T-cell (primary cell): ENCODE data around the gene P4HB. TPM values are rescaled to one million over a fixed set of nuclear protein-coding genes. Genes with fewer than 3 reads are reported as not detected.

ENCODE experiments used
- ATAC-seq, 4 experiments: fragments of 200-7000 bp in 3 of 4; fragments of 150-1000 bp in 1 of 4; cut with Tn5 transposase; replicated peaks in 1 of 4; 1 replicate in 3 of 4; 2 replicates in 1 of 4; pipeline ENCODE4 v1.10.0; 2021; ENCODE audit warnings: moderate library complexity in 3 of 4, mild to moderate bottlenecking in 2 of 4, moderate number of reproducible peaks in 1 of 4
- CTCF ChIA-PET, 2 donors: fragments of 300-600 bp; sonication (Branson Sonifier 250); formaldehyde crosslinking; loops; one replicate each; lab custom pipeline; 2022; ENCODE audit warnings: antibody characterized with exemption in 2 of 2; lab: Charles Lee
- POLR2A ChIA-PET, 2 donors: fragments of 300-600 bp; sonication (Branson Sonifier 250); formaldehyde crosslinking; loops; one replicate each; lab custom pipeline; 2022; ENCODE audit warnings: antibody characterized with exemption in 2 of 2; lab: Charles Lee
- DNase-seq, 35 experiments: peaks; one replicate each; pipeline versions ENCODE4 v3.0.0 to v3.0.0-alpha.2; 2013 to 2023
- H3K27ac ChIP-seq: one replicate; pipeline ENCODE4 v1.5.1; 2013; ENCODE audit warnings: low read length
- H3K27me3 ChIP-seq, 2 experiments: replicated peaks in 1 of 2; 1 replicate in 1 of 2; 2 replicates in 1 of 2; pipeline versions ENCODE4 v1.6.1 to v1.7.0; 2013; ENCODE audit warnings: low read length in 1 of 2, mixed read lengths in 1 of 2; ENCODE audit not compliant: control insufficient read depth in 2 of 2, insufficient read depth in 2 of 2; ENCODE audit errors: extremely low read depth in 1 of 2
- H3K36me3 ChIP-seq, 2 donors: 1 replicate in 1 of 2; 2 replicates in 1 of 2; pipeline versions ENCODE4 v1.6.1 to v1.7.0; 2013; ENCODE audit warnings: low read length in 1 of 2; ENCODE audit not compliant: control insufficient read depth in 2 of 2, insufficient read depth in 1 of 2; ENCODE audit errors: extremely low read depth in 1 of 2
- H3K4me1 ChIP-seq, 2 experiments: 1 replicate in 1 of 2; 2 replicates in 1 of 2; pipeline versions ENCODE4 v1.6.1 to v1.7.0; 2013; ENCODE audit warnings: low read length in 2 of 2, mixed read lengths in 1 of 2; ENCODE audit not compliant: insufficient read depth in 2 of 2, control insufficient read depth in 1 of 2; ENCODE audit errors: extremely low read depth in 1 of 2
- H3K4me3 ChIP-seq, 2 donors: 1 replicate in 1 of 2; 2 replicates in 1 of 2; pipeline versions ENCODE4 v1.5.1 to v1.7.0; 2013; ENCODE audit warnings: mild to moderate bottlenecking in 2 of 2, low read length in 1 of 2, moderate library complexity in 1 of 2; ENCODE audit not compliant: control insufficient read depth in 1 of 2; ENCODE audit errors: extremely low read depth in 1 of 2
- H3K9me3 ChIP-seq: 2 replicates; pipeline ENCODE4 v1.7.0; 2013
- H3K27ac Mint-ChIP-seq, 2 donors: one replicate each; pipeline ENCODE4 v1.8.0; 2020 to 2021; ENCODE audit warnings: mild to moderate bottlenecking in 2 of 2, mixed read lengths in 2 of 2
- H3K27me3 Mint-ChIP-seq, 2 donors: one replicate each; pipeline ENCODE4 v1.8.0; 2021 to 2022; ENCODE audit warnings: mixed read lengths in 2 of 2
- H3K36me3 Mint-ChIP-seq: one replicate; pipeline ENCODE4 v1.8.0; 2021; ENCODE audit warnings: mixed read lengths
- H3K4me1 Mint-ChIP-seq, 3 donors: one replicate each; pipeline ENCODE4 v1.8.0; 2020 to 2022; ENCODE audit warnings: mixed read lengths in 3 of 3, mild to moderate bottlenecking in 1 of 3
- H3K4me3 Mint-ChIP-seq, 3 donors: one replicate each; pipeline ENCODE4 v1.8.0; 2020 to 2022; ENCODE audit warnings: mild to moderate bottlenecking in 3 of 3, mixed read lengths in 3 of 3, moderate library complexity in 3 of 3
- H3K9me3 Mint-ChIP-seq, 3 donors: one replicate each; pipeline ENCODE4 v1.8.0; 2020 to 2022; ENCODE audit warnings: mixed read lengths in 3 of 3
- WGBS: methylation state at CpG from one replicate; pipeline ENCODE4 v1.1.5; 2013; ENCODE audit warnings: missing lambda C conversion rate; ENCODE audit not compliant: insufficient coverage; 5-methylcytosine and 5-hydroxymethylcytosine counted together
- total RNA-seq, 35 experiments: library from RNA in 6 of 35; stranded (reverse) in 6 of 35; fragments of 120-200 nt in 1 of 35; gene quantifications; one replicate each; pipeline versions ENCODE4 v1.2.1 to v1.2.4 and lab custom pipeline; 2013 to 2026

Gene P4HB
- total RNA-seq, 5 donors from 2014 or later (not counting 1 experiment from before 2014, with no cell fraction given): 228 to 324 (median 269) TPM

DNA sequence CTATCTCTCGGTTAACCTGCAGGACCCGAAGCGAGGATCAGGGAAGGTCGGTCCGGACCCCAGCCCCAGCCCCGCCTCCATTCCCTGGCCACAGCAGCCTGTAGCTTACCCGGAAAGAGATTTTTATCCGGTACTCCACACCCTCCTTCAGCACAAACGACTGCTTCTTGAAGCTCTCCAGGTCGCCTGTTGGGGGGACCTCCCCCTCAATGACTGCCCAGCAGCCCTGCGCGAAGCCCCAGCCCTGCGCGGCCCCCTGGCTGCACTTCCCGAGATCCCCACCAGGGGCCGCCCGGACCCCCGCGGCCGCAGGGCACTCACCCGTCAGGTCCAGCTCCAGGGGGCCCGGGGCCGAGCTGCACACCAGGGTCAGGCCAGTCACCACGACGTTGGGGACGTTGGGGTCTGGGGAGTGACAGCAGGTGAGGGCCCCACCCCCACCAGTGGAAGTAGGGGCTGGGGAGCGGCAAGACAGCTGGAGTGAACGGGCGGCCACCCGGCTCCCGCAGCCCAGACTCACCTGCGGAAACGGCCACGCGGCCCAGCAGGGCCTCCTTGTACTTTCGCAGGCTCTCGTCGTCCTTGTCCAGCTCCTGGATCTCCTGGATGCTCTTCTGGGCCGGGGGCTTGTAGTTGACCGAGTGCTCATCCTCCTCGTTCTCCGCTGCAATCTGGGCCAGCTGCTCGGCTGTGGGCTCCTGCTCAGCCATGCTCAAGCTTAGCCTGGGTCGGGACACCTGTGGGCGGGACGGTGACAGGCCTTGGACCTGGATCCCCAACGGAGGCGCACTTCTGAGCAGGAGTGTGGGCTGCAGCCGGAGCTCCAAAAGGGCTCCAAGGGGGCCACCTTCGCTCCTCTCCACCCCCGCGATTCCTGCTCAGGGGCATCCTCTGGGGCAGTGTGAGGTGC, 9.1 kb upstream of the P4HB start:
- no peaks in the 10 kb centered on the region for H3K27me3 Mint-ChIP-seq
- H3K36me3 ChIP-seq: peaks cover 12 to 30% of the 10 kb centered on the region in 2 donors
- peaks cover 35 to 51% (median 39%) of the 10 kb centered on the region in 3 donors for H3K4me1 Mint-ChIP-seq
- H3K27ac ChIP-seq: peak overlapping the region; percentile 69
- DNase-seq (peak in 8 of 35 experiments; percentile 15 to 50 (median 28)), ATAC-seq (no peak)
- no peaks in the 10 kb centered on the region for H3K9me3 ChIP-seq
- ChIA-PET CTCF (interaction anchor here (0.5 to 0.7 kb wide), 2 partner anchors 81 to 84 kb away, joined by 3 to 4 read pairs; no protein-coding TSS in a partner anchor), POLR2A (no interaction called here)
- peak overlapping the region; percentile 81 to 84 (median 82) for H3K4me3 Mint-ChIP-seq
- H3K9me3 Mint-ChIP-seq: no peaks in the 10 kb centered on the region
- peaks cover 10 to 66% of the 10 kb centered on the region in 2 experiments for H3K4me1 ChIP-seq
- peak overlapping the region; percentile 87 to 88 for H3K27ac Mint-ChIP-seq
- no peaks in the 10 kb centered on the region for H3K36me3 Mint-ChIP-seq
- WGBS: 45% methylated on average over 40 of the region's 52 CpGs
- H3K4me3 ChIP-seq: peak overlapping the region; percentile 62 to 81
- H3K27me3 ChIP-seq: no peaks in the 10 kb centered on the region

DNA sequence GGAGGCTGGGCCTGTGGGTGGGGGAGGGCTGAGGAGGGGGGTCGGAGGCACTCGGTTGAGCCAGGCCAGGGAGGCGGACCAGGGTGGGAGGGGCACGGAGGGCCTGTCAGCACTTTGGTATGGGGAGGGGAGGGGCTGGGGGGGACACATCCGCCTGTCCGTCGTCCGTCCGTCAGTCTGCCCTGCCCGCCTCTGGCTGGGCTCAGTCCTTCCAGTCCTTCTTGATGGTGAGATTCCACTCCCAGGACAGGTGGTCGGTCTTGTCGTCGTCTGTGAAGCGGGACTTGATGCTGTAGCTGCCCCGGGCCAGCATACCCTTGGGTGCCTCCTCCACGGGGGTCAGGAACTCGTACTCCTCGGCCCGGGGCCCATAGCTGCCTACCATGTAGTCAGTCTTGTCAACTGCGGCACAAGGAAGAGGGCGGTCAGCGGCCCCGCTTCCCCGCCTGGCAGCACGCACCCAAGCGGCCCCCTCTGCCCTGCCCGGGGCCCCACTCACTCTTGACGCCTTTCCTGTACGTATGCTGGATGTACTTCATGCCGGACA, 8.4 kb upstream of the P4HB start:
- H3K4me1 Mint-ChIP-seq: peaks cover 34 to 47% (median 35%) of the 10 kb centered on the region in 3 donors
- Histone ChIP-seq H3K4me1 (peaks cover 10 to 71% of the 10 kb centered on the region in 2 experiments), H3K36me3 (peaks cover 12 to 34% of the 10 kb centered on the region in 2 donors), H3K27ac (peak overlapping the region; percentile 44), H3K27me3 (no peaks in the 10 kb centered on the region), H3K4me3 (no peak overlapping the region), H3K9me3 (no peaks in the 10 kb centered on the region)
- no peak overlapping the region for H3K27ac Mint-ChIP-seq
- H3K9me3 Mint-ChIP-seq: no peaks in the 10 kb centered on the region
- no peaks in the 10 kb centered on the region for H3K36me3 Mint-ChIP-seq
- DNase-seq: no peak
- peak overlapping the region in 2 of 3 donors; percentile 41 to 81 for H3K4me3 Mint-ChIP-seq
- no peaks in the 10 kb centered on the region for H3K27me3 Mint-ChIP-seq
- ChIA-PET CTCF (no interaction called here), POLR2A (no interaction called here)
- WGBS: 89% methylated on average over 20 of the region's 30 CpGs
- no peak for ATAC-seq

DNA sequence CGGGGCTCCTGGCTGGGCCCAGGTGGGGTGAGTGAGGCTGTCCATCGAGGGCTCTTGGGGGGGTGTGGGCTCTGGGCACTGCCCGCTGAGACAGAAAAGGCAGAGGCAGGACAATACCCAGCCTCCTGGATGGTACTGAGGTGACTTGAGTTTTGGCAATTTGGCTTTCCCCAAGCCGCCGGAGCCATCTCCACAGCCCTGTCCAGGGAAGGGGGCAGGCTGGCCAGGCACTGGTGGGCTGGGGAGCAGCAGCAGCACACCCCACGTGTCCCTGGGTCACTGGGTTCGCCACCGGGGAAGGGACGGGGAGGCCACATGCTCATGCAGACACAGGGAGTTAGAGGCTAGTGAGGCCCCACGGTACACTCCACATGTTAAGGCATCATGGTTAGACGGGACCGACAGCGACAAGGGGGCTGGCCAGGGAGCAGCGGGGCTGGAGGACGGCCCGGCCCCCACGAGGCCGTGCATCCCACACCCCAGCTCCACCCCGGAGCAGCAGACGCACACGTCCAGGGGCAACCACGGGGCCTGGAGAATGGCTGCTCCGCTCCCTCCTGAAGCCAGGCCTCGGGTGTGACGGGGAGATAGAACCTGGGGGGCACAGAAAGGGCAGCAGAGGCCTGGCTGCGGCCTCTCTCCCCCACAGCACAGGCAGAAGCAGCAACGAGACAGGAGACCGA, 7.8 kb upstream of the P4HB start:
- H3K4me3 Mint-ChIP-seq: peak overlapping the region in 2 of 3 donors; percentile 37 to 81
- peaks cover 12 to 39% of the 10 kb centered on the region in 2 donors for H3K36me3 ChIP-seq
- no peak overlapping the region for H3K27ac Mint-ChIP-seq
- H3K4me1 Mint-ChIP-seq: peaks cover 37 to 50% (median 39%) of the 10 kb centered on the region in 3 donors
- no peak overlapping the region for H3K27ac ChIP-seq
- peaks cover 10 to 69% of the 10 kb centered on the region in 2 experiments for H3K4me1 ChIP-seq
- no peaks in the 10 kb centered on the region for H3K9me3 ChIP-seq
- H3K27me3 Mint-ChIP-seq: no peaks in the 10 kb centered on the region
- no peaks in the 10 kb centered on the region for H3K9me3 Mint-ChIP-seq
- H3K4me3 ChIP-seq: no peak overlapping the region
- no peak for DNase-seq
- H3K36me3 Mint-ChIP-seq: peaks cover 3% of the 10 kb centered on the region
- POLR2A ChIA-PET: no interaction called here
- CTCF ChIA-PET: no interaction called here
- ATAC-seq: no peak
- H3K27me3 ChIP-seq: no peaks in the 10 kb centered on the region
- WGBS: 90% methylated on average over 18 of the region's 28 CpGs

DNA sequence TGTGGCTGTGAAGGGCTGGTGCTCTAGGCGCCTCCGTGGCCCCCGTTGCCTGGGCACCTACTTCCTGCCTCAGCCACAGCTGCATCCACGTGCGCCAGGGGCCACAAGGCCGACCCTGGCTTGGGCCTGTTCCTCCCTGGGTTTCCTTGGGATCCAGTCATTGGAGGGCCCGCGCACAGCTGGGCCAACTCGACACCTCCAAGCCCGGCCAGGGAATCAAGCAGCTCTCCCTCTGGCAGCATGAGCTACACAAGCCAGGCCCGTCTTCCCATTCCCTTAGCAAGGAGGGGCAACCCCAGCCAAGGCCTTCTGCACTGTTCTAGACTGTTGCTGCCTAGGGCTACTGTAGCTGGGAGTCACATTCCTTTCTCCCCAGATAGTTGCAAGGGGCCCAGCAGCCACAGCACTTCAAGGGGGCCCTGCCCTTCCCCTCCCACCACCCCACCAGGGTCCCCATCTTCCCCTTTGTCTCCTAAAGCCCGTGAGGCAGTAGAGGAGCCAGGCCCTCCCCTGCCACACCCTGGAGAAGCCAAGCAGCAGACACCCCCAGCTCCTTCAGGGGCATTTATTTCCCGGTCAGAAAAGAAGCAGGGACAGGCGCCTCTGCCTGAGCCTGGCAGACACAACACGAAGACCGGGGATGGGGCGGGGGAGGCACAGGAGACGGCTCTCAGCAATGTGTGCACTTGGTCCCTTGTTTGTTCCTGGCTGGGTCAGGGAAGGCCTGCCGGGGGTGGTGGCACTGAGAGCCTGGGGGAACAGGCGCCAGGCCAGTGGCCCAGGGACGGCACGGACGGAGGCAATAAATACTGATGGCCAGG, 7.0 kb upstream of the P4HB start:
- Histone ChIP-seq H3K27ac (peak overlapping the region; percentile 48), H3K4me1 (peaks cover 7 to 66% of the 10 kb centered on the region in 2 experiments), H3K36me3 (peaks cover 15 to 40% of the 10 kb centered on the region in 2 donors), H3K9me3 (no peaks in the 10 kb centered on the region), H3K4me3 (no peak overlapping the region), H3K27me3 (no peaks in the 10 kb centered on the region)
- Mint-ChIP-seq H3K4me3 (peak overlapping the region in 2 of 3 donors; percentile 17 to 81), H3K9me3 (no peaks in the 10 kb centered on the region), H3K4me1 (peaks cover 36 to 49% (median 39%) of the 10 kb centered on the region in 3 donors), H3K27ac (peak overlapping the region; percentile 55 to 76), H3K27me3 (no peaks in the 10 kb centered on the region), H3K36me3 (peaks cover 3% of the 10 kb centered on the region)
- ChIA-PET POLR2A (interaction anchor here in 1 of 2 donors (0.6 kb wide), 1 partner anchor 109 kb away, joined by 3 read pairs; no protein-coding TSS in a partner anchor), CTCF (no interaction called here)
- 55% methylated on average over 22 of the region's 23 CpGs for WGBS
- DNase-seq (peak in 6 of 35 experiments; percentile 16 to 28 (median 24)), ATAC-seq (no peak)

DNA sequence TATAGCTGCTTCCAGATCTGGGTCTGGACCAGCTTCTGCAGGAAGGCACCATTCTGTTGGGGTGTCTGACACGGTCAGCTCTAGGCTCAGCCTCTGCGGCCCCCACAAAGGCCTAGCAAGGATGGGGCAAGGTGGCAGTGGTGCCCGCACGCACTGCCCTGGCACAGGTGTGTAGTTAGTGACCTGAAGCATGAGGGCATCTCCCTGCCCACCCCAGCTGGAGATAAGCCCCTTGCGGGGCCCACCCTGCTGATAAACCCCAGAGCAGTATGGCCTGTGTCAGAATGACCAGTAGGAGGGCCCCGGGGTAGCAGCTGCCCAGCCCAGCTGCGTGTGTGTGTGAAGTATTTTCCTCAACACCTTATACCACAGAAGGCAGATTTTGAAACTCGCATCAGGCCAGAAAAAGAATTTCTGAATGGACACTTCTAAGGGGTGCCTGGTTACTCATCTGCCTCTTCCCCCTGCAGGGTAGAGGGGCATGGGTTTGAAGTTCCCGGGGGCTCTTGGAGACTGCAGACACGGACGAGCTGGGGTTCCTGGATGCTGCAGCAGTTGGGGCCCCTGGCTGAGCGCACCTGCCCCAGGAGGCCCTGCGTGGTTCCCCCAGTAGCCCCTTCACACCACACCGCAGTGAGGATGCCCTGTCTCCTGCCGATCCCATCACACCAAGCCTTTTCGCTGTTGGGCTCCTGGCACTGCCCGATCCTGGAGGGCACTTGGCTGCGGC, 6.3 kb upstream of the P4HB start:
- Mint-ChIP-seq H3K4me3 (peak overlapping the region in 1 of 3 donors; percentile 27), H3K27me3 (no peaks in the 10 kb centered on the region), H3K27ac (peak overlapping the region; percentile 34 to 76), H3K4me1 (peaks cover 35 to 48% (median 38%) of the 10 kb centered on the region in 3 donors), H3K36me3 (peaks cover 3% of the 10 kb centered on the region), H3K9me3 (no peaks in the 10 kb centered on the region)
- Histone ChIP-seq H3K36me3 (peaks cover 15 to 40% of the 10 kb centered on the region in 2 donors), H3K27ac (peak overlapping the region; percentile 48), H3K9me3 (no peaks in the 10 kb centered on the region), H3K4me1 (peaks cover 10 to 65% of the 10 kb centered on the region in 2 experiments), H3K4me3 (no peak overlapping the region), H3K27me3 (no peaks in the 10 kb centered on the region)
- CTCF ChIA-PET: no interaction called here
- 61% methylated on average over 5 of the region's 18 CpGs for WGBS
- DNase-seq: peak in 3 of 35 experiments; percentile 18 to 19 (median 19)
- ATAC-seq: no peak
- POLR2A ChIA-PET: interaction anchor here in 1 of 2 donors (0.6 kb wide), 1 partner anchor 109 kb away, joined by 3 read pairs; no protein-coding TSS in a partner anchor
